NT2/D1 (cell line): ENCODE measurements around the gene UBR4.

ENCODE experiments used
- SUZ12 ChIP-seq: IDR thresholded peaks from 2 replicates; pipeline ENCODE4 v1.6.1; 2011; ENCODE audit not compliant: insufficient read length, insufficient read depth; ENCODE audit errors: extremely low read depth
- YY1 ChIP-seq: IDR thresholded peaks from 2 replicates; pipeline ENCODE4 v1.6.1; 2011; ENCODE audit not compliant: insufficient read length, insufficient read depth
- ZNF274 ChIP-seq: IDR thresholded peaks from 2 replicates; pipeline ENCODE4 v1.6.1; 2011; ENCODE audit warnings: mild to moderate bottlenecking, low read depth, low read length

DNA sequence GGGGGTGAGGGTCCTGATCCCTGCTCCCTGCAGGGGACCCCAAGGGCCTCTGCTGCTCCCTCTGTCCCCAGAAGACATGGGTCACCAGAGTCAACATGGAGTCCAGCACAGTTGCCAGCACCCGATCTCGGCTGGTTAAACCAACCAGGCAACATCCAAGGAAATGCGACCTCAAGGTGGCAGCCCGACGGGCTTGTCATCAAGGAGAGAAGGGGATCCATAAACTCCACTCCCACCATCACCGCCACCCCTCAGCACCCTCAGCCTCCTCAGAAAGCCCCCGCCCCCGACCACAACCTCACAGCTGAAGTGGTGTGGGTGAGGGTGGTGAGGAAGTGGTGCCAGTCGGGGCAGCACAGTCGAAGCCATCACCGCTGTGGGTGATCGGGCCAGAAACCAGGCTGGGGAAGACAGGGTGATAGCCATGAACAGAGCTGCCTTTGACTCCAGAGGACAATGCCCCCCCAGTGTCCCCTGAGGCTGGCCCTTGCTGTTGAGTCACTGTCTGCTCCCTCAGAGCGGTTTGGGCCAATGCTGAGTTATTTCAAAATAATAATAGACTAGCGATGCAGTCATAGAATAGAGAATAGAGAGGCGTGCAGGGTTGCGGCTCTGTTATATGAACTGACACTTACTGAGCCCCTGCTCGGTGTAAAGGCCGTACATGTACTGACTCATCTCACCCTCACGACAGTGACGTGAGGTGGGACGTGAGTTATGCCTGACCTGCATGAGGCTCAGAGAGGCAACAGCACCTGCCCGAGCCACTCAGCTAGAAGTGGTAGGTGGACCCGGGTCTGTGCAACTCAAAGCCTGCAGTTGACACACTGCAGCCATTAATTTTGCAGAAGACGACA, 164.9 kb downstream of the UBR4 start:
- TF ChIP-seq SUZ12 (no peak), YY1 (no peak), ZNF274 (no peak)
